ENCODE measurements around the gene DACH1. TPM values are rescaled to one million over a fixed set of nuclear protein-coding genes. Genes with fewer than 3 reads are reported as not detected.

The DACH1 gene
- total and polyA plus RNA-seq, 2 of the 13 experiments (the other 11 are each of a cell fraction or from before 2014, with no cell fraction given): not detected

GRCh38 chr13:71862459-71862943 lies 4.5 kb downstream of the DACH1 start:
- no peak for FAIRE-seq
- Histone ChIP-seq H3K27ac (ENCODE audit: extremely low read length, insufficient read depth, low read length) (no peak overlapping the region), H3K4me1 (ENCODE audit: insufficient read depth, low read length) (0 out of 2 replicates have a peak, but pooled peaks cover 4% of the 10 kb centered on the region), H2AFZ (ENCODE audit: low read length) (no peak overlapping the region), H3K36me3 (replicated peaks in 1 of 2; ENCODE audit: control insufficient read depth in 1 of 2, insufficient read depth in 2 of 2, low read length in 2 of 2) (no peaks in the 10 kb centered on the region), H3K79me2 (ENCODE audit: insufficient read depth, low read length) (no peaks in the 10 kb centered on the region), H3K9me3 (ENCODE audit: low read length) (no peaks in the 10 kb centered on the region), H3K9ac (ENCODE audit: insufficient read depth, low read depth, low read length) (no peak overlapping the region), H4K20me1 (ENCODE audit: insufficient read depth, low read length) (no peaks in the 10 kb centered on the region), H3K27me3 (ENCODE audit: control insufficient read depth in 1 of 2, insufficient read depth in 2 of 2, low read length in 2 of 2) (peaks cover 7 to 27% of the 10 kb centered on the region in 2 experiments), H3K4me3 (replicated peaks in 1 of 3; ENCODE audit: insufficient read depth in 1 of 3, low read depth in 2 of 3, low read length in 3 of 3) (no peak overlapping the region), H3K4me2 (ENCODE audit: low read depth, low read length) (no peak overlapping the region)
- POLR2A ChIA-PET: no interaction called here
- no TSS peak for BruUV-seq (replicated peaks)
- in situ Hi-C loops (cut with HindIII; ENCODE audit: extremely low pct_ligation_motif_present, low pct_unique_long_range_greater_than_20kb) (no loop called here), intact Hi-C loops (cut with micrococcal nuclease; ENCODE audit: unreplicated experiment) (loop anchor here (2.0 kb wide), 1 partner anchor 22 kb away; no protein-coding TSS in a partner anchor)
- no peak for ATAC-seq
- CTCF ChIA-PET (ENCODE audit: low intra/inter-chr PET ratio, low total read pairs): no interaction called here
- TF ChIP-seq KDM5A (IDR thresholded peaks at IDR 0.05; ENCODE audit: borderline replicate concordance, low read length) (no peak), POLR2AphosphoS5 (IDR thresholded peaks at IDR 0.05; ENCODE audit: low read depth, low read length) (no peak), ZNF296 (CRISPR knock-in tag; conservative IDR thresholded peaks at IDR 0.05) (no peak), ZNF883 (CRISPR knock-in tag; IDR thresholded peaks at IDR 0.05; ENCODE audit: not compliant biosample characterization) (no peak), ELK4 (CRISPR knock-in tag; IDR thresholded peaks at IDR 0.05; ENCODE audit: borderline replicate concordance) (no peak), SAP130 (CRISPR knock-in tag; IDR thresholded peaks at IDR 0.05; ENCODE audit: low read depth) (no peak), PAWR (CRISPR knock-in tag; IDR thresholded peaks at IDR 0.05; ENCODE audit: borderline replicate concordance) (no peak), GMEB2 (CRISPR knock-in tag; IDR thresholded peaks at IDR 0.05; ENCODE audit: low read depth) (no peak), RCOR2 (CRISPR knock-in tag; IDR thresholded peaks at IDR 0.05) (no peak), ZNF331 (CRISPR knock-in tag; IDR thresholded peaks at IDR 0.05) (no peak), ZBTB34 (CRISPR knock-in tag; IDR thresholded peaks at IDR 0.05) (no peak), ZNF704 (CRISPR knock-in tag; IDR thresholded peaks at IDR 0.05; ENCODE audit: borderline replicate concordance) (no peak)
- no peak for DNase-seq (ENCODE audit: low spot score)
- 4% methylated on average over 2 of the region's 2 CpGs for WGBS (ENCODE audit: low lambda C conversion rate)

Data from HepG2 (cell line).